DOHH2 (cell line): ENCODE results near the gene RPS6KB2.

Experiments used
- CTCF ChIP-seq: fragments of 200-600 bp; sonication (generic); IDR thresholded peaks from one replicate; pipeline ENCODE4 v1.5.1; 2014; ENCODE audit warnings: antibody characterized with exemption, mild to moderate bottlenecking, low read depth, low read length; ENCODE audit not compliant: poor library complexity, severe bottlenecking
- EZH2phosphoT487 ChIP-seq: fragments of 200-600 bp; sonication (generic); IDR thresholded peaks from 2 replicates; pipeline ENCODE4 v1.6.1; 2017; ENCODE audit warnings: borderline replicate concordance, mild to moderate bottlenecking, antibody characterized with exemption, low read length, moderate library complexity, mixed read lengths

GRCh38 chr11:67453816-67454732, 25.8 kb downstream of the RPS6KB2 start:
- TF ChIP-seq CTCF (no peak), EZH2phosphoT487 (no peak)
